ENCODE data around the gene PDCD1LG2.

DNA sequence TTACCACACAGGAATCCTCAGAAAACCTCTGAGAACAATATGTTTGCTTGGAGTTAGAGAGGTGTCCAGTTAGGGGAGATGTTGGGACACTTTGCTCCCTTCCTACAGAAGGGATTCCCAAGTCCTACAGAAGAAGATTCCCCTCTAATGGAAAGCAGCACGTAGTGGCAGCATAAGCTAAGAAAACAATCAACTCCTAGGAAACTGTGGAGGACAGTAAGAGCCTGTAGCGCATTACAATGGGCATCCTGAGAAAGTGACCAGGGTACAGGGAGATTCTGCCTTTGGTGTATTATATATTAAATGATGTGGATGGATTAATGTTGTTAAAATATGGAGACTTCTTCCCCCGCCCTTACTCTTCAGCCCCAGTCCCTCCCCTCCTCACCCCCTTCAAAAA, 104.7 kb downstream of the PDCD1LG2 start:
- TF ChIP-seq, protein P1, sequence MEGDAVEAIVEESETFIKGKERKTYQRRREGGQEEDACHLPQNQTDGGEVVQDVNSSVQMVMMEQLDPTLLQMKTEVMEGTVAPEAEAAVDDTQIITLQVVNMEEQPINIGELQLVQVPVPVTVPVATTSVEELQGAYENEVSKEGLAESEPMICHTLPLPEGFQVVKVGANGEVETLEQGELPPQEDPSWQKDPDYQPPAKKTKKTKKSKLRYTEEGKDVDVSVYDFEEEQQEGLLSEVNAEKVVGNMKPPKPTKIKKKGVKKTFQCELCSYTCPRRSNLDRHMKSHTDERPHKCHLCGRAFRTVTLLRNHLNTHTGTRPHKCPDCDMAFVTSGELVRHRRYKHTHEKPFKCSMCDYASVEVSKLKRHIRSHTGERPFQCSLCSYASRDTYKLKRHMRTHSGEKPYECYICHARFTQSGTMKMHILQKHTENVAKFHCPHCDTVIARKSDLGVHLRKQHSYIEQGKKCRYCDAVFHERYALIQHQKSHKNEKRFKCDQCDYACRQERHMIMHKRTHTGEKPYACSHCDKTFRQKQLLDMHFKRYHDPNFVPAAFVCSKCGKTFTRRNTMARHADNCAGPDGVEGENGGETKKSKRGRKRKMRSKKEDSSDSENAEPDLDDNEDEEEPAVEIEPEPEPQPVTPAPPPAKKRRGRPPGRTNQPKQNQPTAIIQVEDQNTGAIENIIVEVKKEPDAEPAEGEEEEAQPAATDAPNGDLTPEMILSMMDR (IDR thresholded peaks at IDR 0.05), result no peak
- TF ChIP-seq POLR2A (IDR thresholded peaks at IDR 0.05), result no peak

Measured in right lobe of liver (tissue), 4 donors.